MG63 (cell line): ENCODE results near the gene PRSS12. TPM values are rescaled to one million over a fixed set of nuclear protein-coding genes. Genes with fewer than 3 reads are reported as not detected.

ENCODE experiments used
- DNase-seq: peaks from one replicate; pipeline ENCODE4 v3.0.0-alpha.2; 2020
- H3K27me3 ChIP-seq: fragments of 250-450 bp; sonication (Bioruptor Pico); 2 replicates; pipeline ENCODE4 v1.5.1; 2020; ENCODE audit warnings: mild to moderate bottlenecking, moderate library complexity
- H3K36me3 ChIP-seq: fragments of 250-450 bp; sonication (Bioruptor Pico); 2 replicates; pipeline ENCODE4 v1.5.1; 2020; ENCODE audit warnings: mild to moderate bottlenecking, moderate library complexity
- H3K4me3 ChIP-seq: fragments of 250-450 bp; sonication (Bioruptor Pico); 2 replicates; pipeline ENCODE4 v1.5.1; 2020; ENCODE audit warnings: mild to moderate bottlenecking, moderate library complexity
- H3K9me3 ChIP-seq: fragments of 250-450 bp; sonication (Bioruptor Pico); 2 replicates; pipeline ENCODE4 v1.5.1; 2020; ENCODE audit warnings: mild to moderate bottlenecking, moderate library complexity
- total RNA-seq: library from RNA; depleted of rRNA; stranded (reverse); fragments of >200 nt; shearing (Covaris generic); gene quantifications from 2 replicates; pipeline ENCODE4 v1.2.3, GENCODE V29; 2014; ENCODE audit warnings: low replicate concordance

The PRSS12 gene
- total RNA-seq, 1 experiment from 2014 or later, result 113 TPM

DNA sequence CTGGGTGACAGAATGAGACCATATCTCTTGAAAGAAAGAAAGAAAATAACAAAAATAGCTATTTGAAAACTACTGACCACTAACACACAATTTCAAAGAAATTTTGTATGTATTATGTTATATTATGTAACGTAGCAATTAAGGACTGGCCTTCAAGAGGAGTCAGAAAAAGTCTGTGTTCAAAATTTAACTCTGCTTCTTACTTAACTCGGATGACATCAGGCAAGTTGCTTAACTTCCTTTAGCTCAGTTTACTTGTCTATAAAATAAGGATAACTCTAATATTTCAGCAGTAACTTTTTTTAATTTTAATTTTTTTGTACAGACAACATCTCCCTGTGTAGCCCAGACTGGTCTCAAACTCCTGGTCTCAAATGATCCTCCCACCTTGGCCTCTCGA is 14.6 kb upstream of the PRSS12 start:
- Histone ChIP-seq H3K36me3 (no peaks in the 10 kb centered on the region), H3K27me3 (no peaks in the 10 kb centered on the region), H3K9me3 (no peaks in the 10 kb centered on the region), H3K4me3 (no peak overlapping the region)
- no peak for DNase-seq

GRCh38 chr4:118363166-118363565 is 10.4 kb upstream of the PRSS12 start:
- no peaks in the 10 kb centered on the region for H3K36me3 ChIP-seq
- no peaks in the 10 kb centered on the region for H3K27me3 ChIP-seq
- no peak for DNase-seq
- no peaks in the 10 kb centered on the region for H3K9me3 ChIP-seq
- H3K4me3 ChIP-seq, result no peak overlapping the region

DNA sequence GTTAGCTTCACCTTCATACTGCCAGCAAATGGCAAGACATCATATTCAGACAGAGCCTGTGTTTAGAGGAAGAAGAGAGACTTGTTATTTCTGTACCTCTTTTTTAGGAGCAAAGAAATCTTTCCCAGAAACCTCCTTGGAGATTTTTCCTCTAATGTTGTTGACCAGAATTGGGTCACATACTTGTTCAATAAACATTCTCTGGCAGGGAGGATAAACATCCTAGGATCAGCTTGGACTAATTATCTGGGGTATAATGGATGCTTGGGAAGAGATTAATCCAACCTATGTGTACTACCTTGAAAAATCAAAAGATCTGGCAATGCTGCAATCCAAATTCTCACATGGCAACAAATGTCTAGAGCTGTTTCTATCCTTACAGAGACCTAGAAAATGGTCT is 8.4 kb upstream of the PRSS12 start:
- Histone ChIP-seq H3K9me3 (no peaks in the 10 kb centered on the region), H3K27me3 (no peaks in the 10 kb centered on the region), H3K4me3 (no peak overlapping the region), H3K36me3 (no peaks in the 10 kb centered on the region)
- no peak for DNase-seq

DNA sequence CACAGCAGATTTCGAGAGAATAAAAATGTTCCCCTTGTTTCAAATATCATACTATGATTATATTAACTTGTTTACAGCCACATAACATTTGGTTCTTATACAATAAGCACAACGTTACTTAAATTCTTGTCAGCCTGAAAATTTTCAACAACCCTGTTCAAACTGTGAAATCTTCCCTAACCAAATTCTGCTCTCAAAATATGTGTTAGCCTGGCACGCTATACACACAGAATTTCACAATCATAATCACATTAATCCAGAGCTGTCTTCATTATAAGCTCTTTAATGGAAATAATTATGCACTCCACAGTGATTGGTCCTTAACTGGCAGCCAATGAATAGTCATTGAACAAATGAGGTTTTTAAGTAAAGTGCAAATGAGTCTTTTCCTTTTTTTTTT is 7.3 kb upstream of the PRSS12 start:
- no peaks in the 10 kb centered on the region for H3K9me3 ChIP-seq
- H3K4me3 ChIP-seq, result no peak overlapping the region
- DNase-seq, result no peak
- H3K27me3 ChIP-seq, result no peaks in the 10 kb centered on the region
- H3K36me3 ChIP-seq, result no peaks in the 10 kb centered on the region

DNA sequence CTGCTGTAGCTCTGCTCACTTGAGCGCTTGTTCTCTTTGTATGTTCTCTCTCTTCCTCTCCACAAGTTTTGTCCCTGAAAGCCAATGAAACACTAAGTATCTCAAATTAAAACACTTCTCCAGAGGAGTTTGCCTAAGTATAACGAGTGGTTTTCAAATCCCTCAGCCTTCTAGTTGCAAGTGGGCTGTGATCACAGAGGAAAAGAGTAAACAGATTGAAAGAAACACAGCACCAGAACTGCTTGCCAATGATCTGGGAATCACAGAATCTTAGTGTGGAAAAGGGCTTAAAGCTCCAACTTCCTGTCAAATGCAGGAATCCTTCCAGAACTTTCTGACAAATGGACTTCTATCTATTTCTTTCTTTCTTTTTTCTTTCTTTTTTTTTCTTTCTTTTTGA is 4.8 kb upstream of the PRSS12 start:
- no peaks in the 10 kb centered on the region for H3K27me3 ChIP-seq
- no peak overlapping the region for H3K4me3 ChIP-seq
- H3K9me3 ChIP-seq, result no peaks in the 10 kb centered on the region
- no peaks in the 10 kb centered on the region for H3K36me3 ChIP-seq
- no peak for DNase-seq

DNA sequence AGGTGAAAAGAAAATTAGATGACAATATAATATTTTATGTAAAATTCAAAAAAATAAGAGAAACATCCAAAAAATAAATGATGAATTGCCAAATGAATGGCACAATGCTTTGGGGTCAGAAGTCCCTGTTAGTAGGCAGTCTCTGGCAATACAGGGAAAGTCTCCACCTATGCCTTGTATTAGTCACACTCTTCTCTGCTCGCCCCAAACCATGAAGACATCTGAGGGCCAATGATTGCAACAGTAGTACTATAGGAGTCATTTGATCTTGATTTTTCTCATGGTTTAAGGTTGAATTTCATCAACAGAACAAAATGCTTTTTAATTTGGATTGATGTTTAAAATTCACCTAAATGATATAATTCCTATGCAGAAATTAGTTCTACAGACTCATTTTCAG is 3.9 kb upstream of the PRSS12 start:
- H3K9me3 ChIP-seq, result no peaks in the 10 kb centered on the region
- H3K4me3 ChIP-seq, result no peak overlapping the region
- no peaks in the 10 kb centered on the region for H3K36me3 ChIP-seq
- no peak for DNase-seq
- no peaks in the 10 kb centered on the region for H3K27me3 ChIP-seq

DNA sequence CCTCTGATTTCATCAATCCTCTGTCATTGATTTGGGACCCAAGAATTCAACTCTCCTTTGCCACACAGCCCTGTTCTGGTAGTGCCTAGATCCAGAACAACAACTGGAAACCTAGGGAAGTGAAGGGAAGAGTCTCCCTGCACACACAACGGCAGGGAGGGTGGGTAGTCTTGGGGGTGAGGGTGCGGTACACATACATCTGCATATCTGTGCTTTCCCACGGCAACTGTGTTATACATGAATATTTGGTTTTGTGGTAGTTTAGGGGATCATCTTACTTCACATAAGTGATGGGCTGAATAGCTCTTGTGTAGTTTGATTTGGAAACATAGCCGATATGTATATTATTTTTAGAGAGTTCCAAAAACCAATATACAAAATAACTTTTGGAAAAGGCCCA is 3.3 kb upstream of the PRSS12 start:
- Histone ChIP-seq H3K36me3 (no peaks in the 10 kb centered on the region), H3K27me3 (no peaks in the 10 kb centered on the region)

GRCh38 chr4:118354913-118355312 is 2.1 kb upstream of the PRSS12 start:
- Histone ChIP-seq H3K9me3 (no peaks in the 10 kb centered on the region), H3K4me3 (no peak overlapping the region), H3K36me3 (peaks cover 6% of the 10 kb centered on the region), H3K27me3 (no peaks in the 10 kb centered on the region)
- DNase-seq, result no peak

More for the DNA sequence above, 3.3 kb upstream of the PRSS12 start:
- DNase-seq, result no peak
- Histone ChIP-seq H3K9me3 (no peaks in the 10 kb centered on the region), H3K4me3 (no peak overlapping the region)

DNA sequence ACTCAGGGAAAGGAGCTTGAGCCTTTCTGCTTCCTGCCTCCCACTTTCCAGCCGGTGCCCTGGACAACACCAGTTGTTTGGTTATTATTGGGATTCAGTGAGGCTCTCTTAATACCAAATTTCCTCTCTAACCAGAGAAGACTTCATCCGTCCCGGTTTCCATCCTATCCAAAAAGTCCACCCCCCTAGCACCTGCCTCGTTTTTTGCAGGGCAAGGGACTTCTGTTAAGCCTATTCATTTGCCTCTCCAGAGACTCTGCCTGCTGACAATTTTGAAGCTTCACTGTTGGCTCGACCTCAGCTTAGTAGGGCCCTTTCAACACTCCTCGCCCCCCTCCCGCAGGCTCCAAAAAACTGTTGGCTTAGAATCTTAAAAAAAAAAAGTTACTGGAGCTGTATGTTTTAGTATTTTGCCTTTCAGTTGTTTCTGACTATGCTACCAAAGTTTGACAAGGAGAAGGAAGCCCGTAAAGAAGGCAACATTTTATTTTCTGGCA is 779 bp upstream of the PRSS12 start:
- H3K27me3 ChIP-seq, result no peaks in the 10 kb centered on the region
- H3K9me3 ChIP-seq, result no peaks in the 10 kb centered on the region
- DNase-seq, result peak; percentile 33
- H3K4me3 ChIP-seq, result peak overlapping the region; percentile 82
- H3K36me3 ChIP-seq, result peaks cover 11% of the 10 kb centered on the region

- Histone ChIP-seq H3K9me3 (no peaks in the 10 kb centered on the region), H3K27me3 (no peaks in the 10 kb centered on the region), H3K4me3 (peak overlapping the region; percentile 82), H3K36me3 (peaks cover 21% of the 10 kb centered on the region)
- peak; percentile 57 for DNase-seq
Measured at GRCh38 chr4:118351851-118352827, 664 bp downstream of the PRSS12 start.

GRCh38 chr4:118350961-118351360 is 1.8 kb downstream of the PRSS12 start:
- Histone ChIP-seq H3K27me3 (no peaks in the 10 kb centered on the region), H3K9me3 (no peaks in the 10 kb centered on the region), H3K36me3 (peaks cover 24% of the 10 kb centered on the region), H3K4me3 (peak overlapping the region; percentile 82)
- DNase-seq, result no peak

DNA sequence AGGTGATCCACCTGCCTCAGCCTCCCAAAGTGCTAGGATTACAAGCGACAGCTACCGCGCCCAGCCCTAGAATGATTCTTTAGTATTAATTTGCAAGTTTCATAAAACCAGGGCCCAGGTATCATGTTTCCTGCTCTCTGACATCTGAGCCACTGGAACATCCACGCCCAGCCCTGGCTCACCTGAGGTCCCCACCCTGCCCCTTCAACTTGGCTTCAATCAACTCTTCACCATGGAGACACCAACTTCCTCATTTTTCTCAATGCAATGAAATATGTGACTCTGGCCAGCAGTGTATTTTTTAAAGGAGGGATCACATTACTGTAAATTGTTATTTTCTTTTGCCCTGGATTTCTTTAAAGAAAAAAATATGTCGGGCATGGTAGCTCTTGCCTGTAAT is 3.9 kb downstream of the PRSS12 start:
- Histone ChIP-seq H3K9me3 (no peaks in the 10 kb centered on the region), H3K4me3 (peak overlapping the region; percentile 82), H3K36me3 (peaks cover 24% of the 10 kb centered on the region), H3K27me3 (no peaks in the 10 kb centered on the region)
- no peak for DNase-seq

GRCh38 chr4:118346495-118346894 is 6.3 kb downstream of the PRSS12 start:
- no peak for DNase-seq
- Histone ChIP-seq H3K36me3 (peaks cover 42% of the 10 kb centered on the region), H3K27me3 (no peaks in the 10 kb centered on the region), H3K9me3 (no peaks in the 10 kb centered on the region), H3K4me3 (no peak overlapping the region)

- Histone ChIP-seq H3K36me3 (peaks cover 42% of the 10 kb centered on the region), H3K4me3 (no peak overlapping the region), H3K9me3 (no peaks in the 10 kb centered on the region), H3K27me3 (no peaks in the 10 kb centered on the region)
- no peak for DNase-seq
Measured at GRCh38 chr4:118345813-118346212, 7.0 kb downstream of the PRSS12 start.

GRCh38 chr4:118344801-118345200 is 8.0 kb downstream of the PRSS12 start:
- no peak for DNase-seq
- H3K4me3 ChIP-seq, result no peak overlapping the region; the same call in 1 of the 2 replicates
- no peaks in the 10 kb centered on the region for H3K9me3 ChIP-seq
- no peaks in the 10 kb centered on the region for H3K27me3 ChIP-seq
- H3K36me3 ChIP-seq, result peaks cover 36% of the 10 kb centered on the region

- no peak for DNase-seq
- H3K27me3 ChIP-seq, result no peaks in the 10 kb centered on the region
- H3K4me3 ChIP-seq, result no peak overlapping the region
- peaks cover 30% of the 10 kb centered on the region for H3K36me3 ChIP-seq
- no peaks in the 10 kb centered on the region for H3K9me3 ChIP-seq
Measured at GRCh38 chr4:118343501-118343900, 9.3 kb downstream of the PRSS12 start.

GRCh38 chr4:118340109-118340508 is 12.7 kb downstream of the PRSS12 start:
- Histone ChIP-seq H3K36me3 (peaks cover 47% of the 10 kb centered on the region), H3K4me3 (no peak overlapping the region), H3K27me3 (no peaks in the 10 kb centered on the region), H3K9me3 (no peaks in the 10 kb centered on the region)
- no peak for DNase-seq
